Heart left ventricle (tissue), 16 donors: ENCODE measurements around the gene SYNGR2. TPM values are rescaled to one million over a fixed set of nuclear protein-coding genes. Genes with fewer than 3 reads are reported as not detected.

Experiments
- ATAC-seq, 4 donors: fragments of 200-7000 bp; cut with Tn5 transposase; one replicate each; pipeline ENCODE4 v1.9.1; 2020 to 2022; ENCODE audit warnings: moderate library complexity in 4 of 4, mild to moderate bottlenecking in 3 of 4, moderate number of reproducible peaks in 1 of 4
- DNase-seq, 5 donors: peaks; one replicate each; pipeline ENCODE4 v3.0.0-alpha.2; 2020
- H3K27ac ChIP-seq, 12 donors: fragments of 200-600 bp; sonication (generic) in 4 of 12; one replicate each; pipeline versions ENCODE4 v1.5.0 to v1.8.0; 2016 to 2022; ENCODE audit warnings: mild to moderate bottlenecking in 2 of 12
- H3K27me3 ChIP-seq, 9 donors: fragments of 200-600 bp; sonication (generic) in 2 of 9; one replicate each; pipeline versions ENCODE4 v1.5.1 to v1.8.0; 2016 to 2022; ENCODE audit warnings: mild to moderate bottlenecking in 3 of 9
- H3K36me3 ChIP-seq, 9 donors: fragments of 200-600 bp; sonication (generic) in 2 of 9; one replicate each; pipeline versions ENCODE4 v1.5.0 to v1.8.0; 2018 to 2022; ENCODE audit warnings: mild to moderate bottlenecking in 2 of 9
- H3K4me1 ChIP-seq, 12 donors: fragments of 200-600 bp; sonication (generic) in 4 of 12; one replicate each; pipeline versions ENCODE4 v1.5.0 to v1.8.0; 2016 to 2022; ENCODE audit warnings: mild to moderate bottlenecking in 3 of 12
- H3K4me3 ChIP-seq, 12 donors: fragments of 200-600 bp; sonication (generic) in 4 of 12; one replicate each; pipeline versions ENCODE4 v1.5.0 to v1.8.0; 2017 to 2022; ENCODE audit warnings: mild to moderate bottlenecking in 9 of 12, moderate library complexity in 4 of 12
- H3K9me3 ChIP-seq, 12 donors: fragments of 200-600 bp; sonication (generic) in 4 of 12; one replicate each; pipeline versions ENCODE4 v1.5.0 to v1.8.0; 2016 to 2022; ENCODE audit warnings: mild to moderate bottlenecking in 1 of 12
- CTCF ChIP-seq, 12 donors: fragments of 200-600 bp; sonication (generic) in 4 of 12; IDR thresholded peaks; one replicate each; pipeline versions ENCODE4 v1.5.0 to v1.8.0; 2018 to 2022; ENCODE audit warnings: antibody characterized with exemption in 12 of 12, mild to moderate bottlenecking in 5 of 12
- POLR2A ChIP-seq, 2 donors: fragments of 450-650 bp; IDR thresholded peaks; one replicate each; pipeline ENCODE4 v1.6.1; 2017; ENCODE audit warnings: antibody characterized with exemption in 2 of 2, mild to moderate bottlenecking in 2 of 2, moderate library complexity in 2 of 2
- WGBS, 4 donors: extraction: QIAGEN DNeasy Blood & Tissue Kit in 2 of 4; methylation state at CpG; one replicate each; pipeline versions ENCODE4 v1.1.5 to v1.1.7; 2013 to 2018; 5-methylcytosine and 5-hydroxymethylcytosine counted together
- intact Hi-C, 10 donors: fragments of 100-400 bp; cut with DNase I; formaldehyde crosslinking; loops; one replicate each; pipeline versions ENCODE4 v1.11.1 to v1.14.2; 2022
- polyA plus RNA-seq, 2 donors: library from polyadenylated mRNA; stranded (reverse); fragments of 200-250 nt; gene quantifications; one replicate each; pipeline ENCODE4 v1.2.3, GENCODE V29; 2013
- total RNA-seq, 9 donors: library from RNA; depleted of rRNA in 2 of 9; stranded (reverse); fragments of >200 nt in 2 of 9; fragmentation: NEBNext Ultra II Directional in 3 of 9; extraction: Animal tissue kit (Norgen Biotek cat#: 25700) in 3 of 9; gene quantifications; one replicate each; pipeline versions ENCODE4 v1.1.0 to v1.2.4, GENCODE V29; 2016 to 2023
- donor health status: ischemic (EF 13 %, LVEDD 7.1; RV severe dilation, severe dysfunction).
- donor health status: healthy with polysubstance abuse.
- donor health status: DM: no; HTN: yes; CAD: no.
- donor health status: DM: no; HTN: no; CAD: no.
- donor health status: ischemic (EF 25% LVEDD 6.9; RV normal size, moderate dysfunction).
- donor health status: ischemic (EF 25% LVEDD 5.7; RV mildly dilated, moderate dysfunction).
- donor health status: healthy.
- donor health status: DM: yes; HTN: yes; CAD: no.
- donor health status: ischemic (EF 35%, LVEDD 5.7; RV mildly dilated, moderate dysfunction).
- donor health status: nonischemic (EF 11% LVEDD 7.7; RV severe dilation, severe dysfunction).
- donor health status: DM: yes; HTN: yes; CAD: no.
- donor health status: PGD.
- donor health status: ischemic (EF 29% LVEDD 5.4; RV normal size, mild dysfunction).
- donor health status: nonischemic (EF 23%, LVEDD 6.1; RV moderate dilation, normal function).

Gene SYNGR2
- total and polyA plus RNA-seq, 11 donors, result 99.5 to 268 (median 135) TPM

- WGBS, 4 donors, result 81 to 95% (median 86%) methylated on average over 4 of the region's 4 CpGs
- Histone ChIP-seq H3K27ac (peak overlapping the region in 11 of 12 donors; percentile 34 to 98 (median 92)), H3K27me3 (peaks cover 0 to 4% (median 0%) of the 10 kb centered on the region in 9 donors), H3K4me3 (peak overlapping the region in 3 of 12 donors; percentile 86 to 93 (median 87)), H3K4me1 (peaks cover 14 to 91% (median 63%) of the 10 kb centered on the region in 12 donors), H3K9me3 (no peaks in the 10 kb centered on the region), H3K36me3 (peaks cover 0 to 33% (median under 1%) of the 10 kb centered on the region in 9 donors)
- DNase-seq (peak in 2 of 5 donors; percentile 22 to 58), ATAC-seq (no peak)
- intact Hi-C loops, result loop anchor here in 8 of 10 donors (5.0 kb wide), 3 partner anchors 43 to 123 kb away; no protein-coding TSS in a partner anchor
- TF ChIP-seq POLR2A (IDR thresholded peaks at IDR 0.05) (no peak), CTCF (IDR thresholded peaks at IDR 0.05) (no peak)
Observed at GRCh38 chr17:78129351-78130089, 38.9 kb upstream of the SYNGR2 start.

GRCh38 chr17:78130090-78130436 is 38.3 kb upstream of the SYNGR2 start:
- Histone ChIP-seq H3K27me3 (peaks cover 0 to 4% (median 0%) of the 10 kb centered on the region in 9 donors), H3K27ac (peak overlapping the region in 9 of 12 donors; percentile 14 to 98 (median 55)), H3K4me1 (peaks cover 14 to 90% (median 58%) of the 10 kb centered on the region in 12 donors), H3K4me3 (peak overlapping the region in 2 of 12 donors; percentile 43 to 87), H3K36me3 (peaks cover 0 to 33% (median 0%) of the 10 kb centered on the region in 9 donors), H3K9me3 (no peaks in the 10 kb centered on the region)
- TF ChIP-seq POLR2A (IDR thresholded peaks at IDR 0.05), result no peak
- TF ChIP-seq CTCF (IDR thresholded peaks at IDR 0.05), result no peak
- WGBS, 4 donors, result 35 to 75% (median 42%) methylated on average over 2 to 5 of the region's 5 CpGs
- ATAC-seq (no peak), DNase-seq (no peak)
- intact Hi-C loops, result no loop called here

- TF ChIP-seq POLR2A (IDR thresholded peaks at IDR 0.05), result no peak
- TF ChIP-seq CTCF (IDR thresholded peaks at IDR 0.05), result no peak
- Histone ChIP-seq H3K27ac (peak within 1 kb of the TSS in 9 of 12 donors; percentile 14 to 98 (median 92)), H3K9me3 (no peaks in the 10 kb centered on the region), H3K36me3 (peaks cover 0 to 33% (median 0%) of the 10 kb centered on the region in 9 donors), H3K4me1 (peaks cover 12 to 85% (median 52%) of the 10 kb centered on the region in 12 donors), H3K4me3 (peak within 1 kb of the TSS in 10 of 12 donors; percentile 16 to 87 (median 36)), H3K27me3 (peaks cover 0 to 4% (median 0%) of the 10 kb centered on the region in 9 donors)
- peak in 2 of 5 donors; percentile 49 to 67 for DNase-seq
- WGBS, 4 donors, result 64 to 75% (median 65%) methylated on average over 10 of the region's 10 CpGs
- intact Hi-C loops, result no loop called here
- peak in 1 of 4 donors; percentile 7 for ATAC-seq
Observed at GRCh38 chr17:78130437-78131101, 37.8 kb upstream of the SYNGR2 start, which contains the start of gene TMC8. TMC8 (plus strand) TSS chr17:78130771; CDS start chr17:78131589, 818 bp downstream.
